ENCODE data around the gene ADGRE2. TPM values are rescaled to one million over a fixed set of nuclear protein-coding genes. Genes with fewer than 3 reads are reported as not detected.

ADGRE2 gene
- polyA plus RNA-seq, 1 donor (not counting 4 experiments of a cell fraction or from before 2014, with no cell fraction given) = 4.2 TPM

DNA sequence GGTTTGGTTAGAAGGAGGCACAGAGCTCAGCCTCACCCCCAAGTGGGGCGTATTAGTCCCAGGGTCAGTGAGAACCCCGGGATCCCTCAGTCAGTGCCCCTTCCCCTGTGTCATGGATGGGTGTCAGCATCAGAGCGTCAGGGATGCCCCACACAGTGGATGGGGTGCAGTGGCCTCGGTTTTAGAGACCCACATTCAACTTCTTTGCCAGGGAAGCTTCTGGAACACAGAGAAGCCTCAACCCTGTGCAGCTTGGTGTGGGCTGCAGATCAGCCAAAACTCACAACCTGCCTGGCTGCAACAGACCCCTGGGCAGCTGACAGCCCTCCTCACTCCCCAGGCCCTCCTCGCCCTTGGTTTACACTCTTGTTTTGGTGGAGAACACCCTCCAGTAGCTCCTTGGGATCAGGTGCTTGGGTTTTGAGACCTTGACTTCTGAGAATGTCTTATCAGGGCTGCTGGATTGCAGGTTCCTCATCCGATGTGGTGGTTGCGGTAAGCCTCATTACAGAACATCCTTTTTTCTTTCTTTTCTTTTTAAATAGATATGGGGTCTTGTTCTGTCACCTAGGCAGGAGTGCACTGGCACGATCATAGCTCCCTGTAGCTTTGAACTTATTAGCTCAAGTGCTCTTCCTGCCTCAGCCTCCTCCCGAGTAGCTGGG is 77.5 kb downstream of the ADGRE2 start:
- H3K79me2 ChIP-seq (ENCODE audit: control insufficient read depth, insufficient read depth, low read length) = no peaks in the 10 kb centered on the region
- H3K27ac ChIP-seq (ENCODE audit: control insufficient read depth, insufficient read depth, low read length) = no peak overlapping the region
- H3K9me3 ChIP-seq (ENCODE audit: control insufficient read depth, low read depth, low read length) = no peaks in the 10 kb centered on the region
- no peak overlapping the region for H3K4me2 ChIP-seq (ENCODE audit: control insufficient read depth, extremely low read depth, insufficient read depth, low read depth, low read length)
- H3K9ac ChIP-seq (ENCODE audit: control insufficient read depth, extremely low read depth, insufficient read depth, low read length) = no peak overlapping the region
- peaks cover 10 to 31% of the 10 kb centered on the region in 2 experiments for H3K36me3 ChIP-seq (ENCODE audit: control insufficient read depth in 2 of 2, extremely low read depth in 1 of 2, insufficient read depth in 2 of 2, low read length in 2 of 2)
- H3K4me3 ChIP-seq (ENCODE audit: control insufficient read depth in 2 of 3, extremely low read depth in 1 of 3, insufficient read depth in 2 of 3, low read depth in 1 of 3, low read length in 3 of 3) = no peak overlapping the region
- no peaks in the 10 kb centered on the region for H3K9me1 ChIP-seq (ENCODE audit: control insufficient read depth, extremely low read depth, insufficient read depth, low read length)
- H2AFZ ChIP-seq (ENCODE audit: control insufficient read depth, low read length) = no peak overlapping the region
- H4K20me1 ChIP-seq (ENCODE audit: control insufficient read depth, extremely low read depth, insufficient read depth, low read length) = no peaks in the 10 kb centered on the region
- DNase-seq (ENCODE audit: low read depth, low spot score) (no peak), FAIRE-seq (no peak)
- no peaks in the 10 kb centered on the region for H3K4me1 ChIP-seq (ENCODE audit: control insufficient read depth, extremely low read depth, insufficient read depth, low read length)
- H3K27me3 ChIP-seq (ENCODE audit: control insufficient read depth, extremely low read depth, insufficient read depth, low read length) = no peaks in the 10 kb centered on the region
- TF ChIP-seq, protein P1, sequence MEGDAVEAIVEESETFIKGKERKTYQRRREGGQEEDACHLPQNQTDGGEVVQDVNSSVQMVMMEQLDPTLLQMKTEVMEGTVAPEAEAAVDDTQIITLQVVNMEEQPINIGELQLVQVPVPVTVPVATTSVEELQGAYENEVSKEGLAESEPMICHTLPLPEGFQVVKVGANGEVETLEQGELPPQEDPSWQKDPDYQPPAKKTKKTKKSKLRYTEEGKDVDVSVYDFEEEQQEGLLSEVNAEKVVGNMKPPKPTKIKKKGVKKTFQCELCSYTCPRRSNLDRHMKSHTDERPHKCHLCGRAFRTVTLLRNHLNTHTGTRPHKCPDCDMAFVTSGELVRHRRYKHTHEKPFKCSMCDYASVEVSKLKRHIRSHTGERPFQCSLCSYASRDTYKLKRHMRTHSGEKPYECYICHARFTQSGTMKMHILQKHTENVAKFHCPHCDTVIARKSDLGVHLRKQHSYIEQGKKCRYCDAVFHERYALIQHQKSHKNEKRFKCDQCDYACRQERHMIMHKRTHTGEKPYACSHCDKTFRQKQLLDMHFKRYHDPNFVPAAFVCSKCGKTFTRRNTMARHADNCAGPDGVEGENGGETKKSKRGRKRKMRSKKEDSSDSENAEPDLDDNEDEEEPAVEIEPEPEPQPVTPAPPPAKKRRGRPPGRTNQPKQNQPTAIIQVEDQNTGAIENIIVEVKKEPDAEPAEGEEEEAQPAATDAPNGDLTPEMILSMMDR (optimal IDR thresholded peaks at IDR 0.05 in 1 of 3, IDR thresholded peaks at IDR 0.05 in 1 of 3, conservative IDR thresholded peaks at IDR 0.05 in 1 of 3; ENCODE audit: extremely low read depth in 1 of 3, insufficient read depth in 2 of 3, low read length in 3 of 3) = no peak
- TF ChIP-seq EZH2 (IDR thresholded peaks at IDR 0.05; ENCODE audit: low read length) = no peak
- dilution Hi-C loops (cut with MboI; ENCODE audit: extremely low pct_ligation_motif_present, low sequenced_read_pairs) = no loop called here

DNA sequence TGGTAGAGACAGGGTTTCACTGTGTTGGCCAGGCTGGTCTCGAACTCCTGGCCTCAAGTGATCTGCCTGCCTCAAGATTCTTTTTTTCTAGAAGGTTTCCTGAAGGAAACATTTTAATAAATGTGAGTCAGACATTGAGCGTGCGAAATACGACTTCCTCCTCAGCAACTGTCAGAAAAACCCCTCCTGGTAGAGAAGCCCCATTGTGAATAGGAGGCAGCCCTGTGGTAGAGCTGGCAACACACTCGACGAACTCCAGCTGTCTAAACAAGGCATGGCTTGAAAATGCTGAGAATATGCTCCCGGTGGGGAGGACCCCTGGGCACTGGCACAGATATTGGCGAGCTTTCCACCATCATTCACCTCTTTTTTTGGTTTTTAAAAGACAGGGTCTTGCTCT is 78.7 kb downstream of the ADGRE2 start:
- Histone ChIP-seq H3K9me3 (ENCODE audit: control insufficient read depth, low read depth, low read length) (no peaks in the 10 kb centered on the region), H3K27me3 (ENCODE audit: control insufficient read depth, extremely low read depth, insufficient read depth, low read length) (no peaks in the 10 kb centered on the region), H3K9me1 (ENCODE audit: control insufficient read depth, extremely low read depth, insufficient read depth, low read length) (no peaks in the 10 kb centered on the region), H3K27ac (ENCODE audit: control insufficient read depth, insufficient read depth, low read length) (no peak overlapping the region), H3K4me1 (ENCODE audit: control insufficient read depth, extremely low read depth, insufficient read depth, low read length) (no peaks in the 10 kb centered on the region), H3K9ac (ENCODE audit: control insufficient read depth, extremely low read depth, insufficient read depth, low read length) (no peak overlapping the region), H4K20me1 (ENCODE audit: control insufficient read depth, extremely low read depth, insufficient read depth, low read length) (no peaks in the 10 kb centered on the region), H3K4me2 (ENCODE audit: control insufficient read depth, extremely low read depth, insufficient read depth, low read depth, low read length) (no peak overlapping the region), H3K36me3 (ENCODE audit: control insufficient read depth in 2 of 2, extremely low read depth in 1 of 2, insufficient read depth in 2 of 2, low read length in 2 of 2) (peaks cover 10 to 30% of the 10 kb centered on the region in 2 experiments), H2AFZ (ENCODE audit: control insufficient read depth, low read length) (no peak overlapping the region), H3K79me2 (ENCODE audit: control insufficient read depth, insufficient read depth, low read length) (no peaks in the 10 kb centered on the region), H3K4me3 (ENCODE audit: control insufficient read depth in 2 of 3, extremely low read depth in 1 of 3, insufficient read depth in 2 of 3, low read depth in 1 of 3, low read length in 3 of 3) (no peak overlapping the region)
- FAIRE-seq = no peak
- dilution Hi-C loops (cut with MboI; ENCODE audit: extremely low pct_ligation_motif_present, low sequenced_read_pairs) = no loop called here
- DNase-seq (ENCODE audit: low read depth, low spot score) = no peak
- TF ChIP-seq, protein P1 (optimal IDR thresholded peaks at IDR 0.05 in 1 of 3, IDR thresholded peaks at IDR 0.05 in 1 of 3, conservative IDR thresholded peaks at IDR 0.05 in 1 of 3; ENCODE audit: extremely low read depth in 1 of 3, insufficient read depth in 2 of 3, low read length in 3 of 3) = no peak
- no peak for TF ChIP-seq EZH2 (IDR thresholded peaks at IDR 0.05; ENCODE audit: low read length)
